Stimulated activated naive CD4-positive, alpha-beta T cell treated with Interleukin-2 at 50 U/mL for 16 hours (primary cell): Measurements from ENCODE around the gene TDRD7.

Source experiments
- DNase-seq: peaks from one replicate; lab custom pipeline; 2025; lab: John Stamatoyannopoulos, UW

Gene TDRD7, protein sequence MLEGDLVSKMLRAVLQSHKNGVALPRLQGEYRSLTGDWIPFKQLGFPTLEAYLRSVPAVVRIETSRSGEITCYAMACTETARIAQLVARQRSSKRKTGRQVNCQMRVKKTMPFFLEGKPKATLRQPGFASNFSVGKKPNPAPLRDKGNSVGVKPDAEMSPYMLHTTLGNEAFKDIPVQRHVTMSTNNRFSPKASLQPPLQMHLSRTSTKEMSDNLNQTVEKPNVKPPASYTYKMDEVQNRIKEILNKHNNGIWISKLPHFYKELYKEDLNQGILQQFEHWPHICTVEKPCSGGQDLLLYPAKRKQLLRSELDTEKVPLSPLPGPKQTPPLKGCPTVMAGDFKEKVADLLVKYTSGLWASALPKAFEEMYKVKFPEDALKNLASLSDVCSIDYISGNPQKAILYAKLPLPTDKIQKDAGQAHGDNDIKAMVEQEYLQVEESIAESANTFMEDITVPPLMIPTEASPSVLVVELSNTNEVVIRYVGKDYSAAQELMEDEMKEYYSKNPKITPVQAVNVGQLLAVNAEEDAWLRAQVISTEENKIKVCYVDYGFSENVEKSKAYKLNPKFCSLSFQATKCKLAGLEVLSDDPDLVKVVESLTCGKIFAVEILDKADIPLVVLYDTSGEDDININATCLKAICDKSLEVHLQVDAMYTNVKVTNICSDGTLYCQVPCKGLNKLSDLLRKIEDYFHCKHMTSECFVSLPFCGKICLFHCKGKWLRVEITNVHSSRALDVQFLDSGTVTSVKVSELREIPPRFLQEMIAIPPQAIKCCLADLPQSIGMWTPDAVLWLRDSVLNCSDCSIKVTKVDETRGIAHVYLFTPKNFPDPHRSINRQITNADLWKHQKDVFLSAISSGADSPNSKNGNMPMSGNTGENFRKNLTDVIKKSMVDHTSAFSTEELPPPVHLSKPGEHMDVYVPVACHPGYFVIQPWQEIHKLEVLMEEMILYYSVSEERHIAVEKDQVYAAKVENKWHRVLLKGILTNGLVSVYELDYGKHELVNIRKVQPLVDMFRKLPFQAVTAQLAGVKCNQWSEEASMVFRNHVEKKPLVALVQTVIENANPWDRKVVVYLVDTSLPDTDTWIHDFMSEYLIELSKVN

DNA sequence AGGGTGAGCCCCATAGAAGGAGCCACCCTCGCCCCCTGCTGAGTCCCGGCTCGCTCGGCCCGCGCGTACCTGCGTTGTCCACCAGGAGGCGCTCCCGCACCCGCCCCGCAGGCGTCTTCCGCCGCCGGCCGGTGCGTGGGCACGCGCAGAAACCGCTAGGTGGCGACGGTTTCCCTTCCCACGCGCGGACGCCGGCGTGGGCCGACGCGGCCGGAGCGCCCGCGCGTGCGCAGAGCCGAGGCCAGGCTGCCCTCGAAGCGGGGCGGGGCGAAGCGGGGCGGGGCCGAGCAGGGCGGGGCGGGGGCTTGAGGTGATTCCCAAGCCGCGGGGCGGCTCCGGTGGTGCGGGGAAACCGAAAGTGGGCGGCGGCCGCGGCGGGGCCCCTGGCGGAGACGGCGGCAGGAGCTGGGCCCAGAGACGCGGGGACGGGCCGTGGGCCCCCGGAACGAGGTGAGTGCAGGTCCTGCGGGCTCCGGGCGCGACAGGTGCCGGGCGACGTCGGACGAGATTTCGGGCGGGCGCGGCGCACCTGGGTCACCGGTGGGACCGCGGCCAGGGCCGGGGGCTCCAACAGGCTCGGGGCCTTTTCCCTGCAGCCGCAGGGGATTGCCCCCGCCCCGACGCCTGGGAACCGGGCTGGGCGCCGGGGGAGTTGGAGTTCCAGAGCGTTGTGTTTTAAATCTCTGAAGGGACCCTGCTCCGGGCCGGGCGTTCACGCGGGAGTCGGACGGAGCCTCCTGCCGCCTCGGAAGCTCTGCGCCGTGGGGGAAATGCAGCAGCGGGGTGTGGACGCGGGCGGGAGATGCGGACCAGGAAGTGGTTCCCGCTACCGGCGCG is at the start of gene TDRD7:
TDRD7 (plus strand) TSS at position 308 of the 837 bp plus-strand sequence. CDS start 16,370 bp downstream, outside the sequence.
- DNase-seq = peak; percentile 89

GRCh38 chr9:97362777-97363545 is 48.9 kb upstream of the TDRD7 start:
- DNase-seq = no peak

DNA sequence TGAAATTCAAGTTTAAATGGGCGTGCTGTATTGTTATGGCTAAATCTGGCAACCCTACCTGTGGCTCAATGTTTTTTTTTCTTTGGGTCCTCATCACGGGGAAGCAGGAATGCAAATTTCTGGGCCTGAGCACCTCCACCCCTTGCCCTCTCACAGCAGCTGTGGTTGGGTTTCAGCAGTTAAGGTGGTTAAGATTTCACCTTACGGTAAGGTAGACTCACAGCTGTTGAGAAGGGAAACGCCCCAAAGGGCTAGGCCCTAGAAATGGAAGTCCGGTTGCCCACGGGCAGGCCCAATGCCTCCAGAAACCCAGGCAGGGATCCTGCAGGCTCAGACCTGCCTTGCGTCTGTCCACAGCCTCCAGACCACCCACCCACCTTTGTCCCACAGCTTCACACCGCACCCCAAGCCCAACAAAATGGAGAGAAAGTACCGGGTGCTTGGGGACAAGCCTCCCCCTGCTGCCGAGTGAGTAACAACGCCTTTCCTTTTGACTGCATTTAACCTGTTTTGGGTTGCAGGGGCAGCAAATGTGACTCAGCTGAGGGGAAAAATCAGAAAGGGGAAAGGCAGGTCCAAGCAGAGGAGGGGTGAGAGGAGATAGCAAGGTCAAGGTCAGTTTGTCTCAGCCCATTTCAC is 48.1 kb upstream of the TDRD7 start:
- no peak for DNase-seq

- no peak for DNase-seq
These were observed 47.0 kb upstream of the TDRD7 start for GRCh38 chr9:97364769-97365490.

DNA sequence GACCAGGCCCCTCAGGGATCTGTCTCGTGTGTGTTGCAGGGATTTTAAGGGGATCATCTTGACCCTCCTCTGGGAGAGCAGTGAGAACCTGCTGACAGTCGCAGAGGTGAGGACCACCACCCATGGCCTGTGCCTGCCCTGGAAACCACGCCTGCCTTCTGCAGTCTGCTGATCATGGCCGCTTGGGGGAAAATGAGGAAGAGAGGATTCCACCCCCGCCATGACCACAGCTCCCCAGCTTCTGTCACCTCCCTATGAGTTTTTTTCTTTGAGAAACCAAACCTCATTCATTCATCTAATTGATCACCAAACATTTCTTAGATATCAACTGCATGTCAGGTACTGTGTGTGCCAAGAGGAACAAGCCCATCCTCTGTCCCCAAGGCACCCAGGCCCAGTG is 46.3 kb upstream of the TDRD7 start:
- DNase-seq = no peak

DNA sequence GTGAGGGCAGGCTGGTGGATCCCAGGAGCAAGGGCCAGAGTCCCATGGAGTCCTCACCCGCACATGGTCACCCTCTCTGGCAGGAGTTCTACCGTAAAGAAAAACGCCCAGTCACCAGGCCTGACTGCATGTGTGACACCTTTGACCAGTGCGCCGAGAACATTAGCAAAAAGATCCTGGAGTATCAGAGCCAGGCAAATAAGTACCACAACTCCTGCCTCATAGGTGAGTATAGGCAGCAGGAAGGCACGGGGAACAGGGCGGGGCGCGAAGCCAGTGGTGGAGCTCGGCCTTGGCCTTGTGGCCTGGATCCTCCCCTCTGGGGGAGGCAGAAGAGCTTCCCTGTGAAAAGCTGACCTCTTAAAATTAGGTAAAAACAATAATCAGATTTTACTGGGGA is 45.4 kb upstream of the TDRD7 start:
- DNase-seq = no peak

DNA sequence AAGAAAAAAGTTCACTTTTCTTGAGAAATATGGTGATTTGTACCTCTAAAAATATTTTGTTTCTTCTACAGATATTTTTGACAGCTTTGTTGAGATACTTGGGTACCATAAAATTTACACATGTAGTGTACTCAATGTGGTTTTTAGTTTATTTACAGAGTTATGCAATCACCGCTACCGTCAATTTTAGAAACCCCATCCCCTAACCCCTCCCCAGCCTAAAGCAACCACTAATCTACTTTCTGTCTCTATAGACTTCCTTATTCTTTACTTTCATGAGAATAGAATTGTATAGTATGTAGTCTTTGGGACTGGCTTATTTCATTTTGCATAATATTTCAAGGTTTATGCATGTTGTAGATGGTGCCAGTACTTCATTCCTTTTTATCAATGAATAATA is 45.0 kb upstream of the TDRD7 start:
- DNase-seq = no peak

GRCh38 chr9:97367729-97368128 is 44.2 kb upstream of the TDRD7 start:
- no peak for DNase-seq

DNA sequence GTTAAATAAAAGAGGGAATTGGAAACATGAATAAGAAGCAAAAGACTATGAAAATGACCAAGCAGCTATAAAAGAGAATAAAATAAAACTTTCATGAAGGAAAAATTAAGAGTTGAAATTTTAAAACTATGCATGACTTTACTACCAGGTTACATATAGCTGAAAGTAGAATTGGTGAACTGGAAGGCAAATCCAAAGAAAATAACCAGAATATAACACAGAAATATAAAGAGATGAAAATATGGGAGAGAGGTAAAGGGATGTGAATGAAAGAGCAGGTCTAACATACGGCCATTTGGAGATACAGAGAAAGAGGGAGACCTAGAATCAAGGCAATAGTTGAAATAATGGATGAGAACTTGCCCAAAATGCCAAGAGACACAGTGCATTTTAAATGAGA is 42.9 kb upstream of the TDRD7 start:
- no peak for DNase-seq

- DNase-seq = no peak
These were observed 39.3 kb upstream of the TDRD7 start for GRCh38 chr9:97372580-97372979.

- no peak for DNase-seq
These were observed 38.6 kb upstream of the TDRD7 start for GRCh38 chr9:97373331-97373730.

DNA sequence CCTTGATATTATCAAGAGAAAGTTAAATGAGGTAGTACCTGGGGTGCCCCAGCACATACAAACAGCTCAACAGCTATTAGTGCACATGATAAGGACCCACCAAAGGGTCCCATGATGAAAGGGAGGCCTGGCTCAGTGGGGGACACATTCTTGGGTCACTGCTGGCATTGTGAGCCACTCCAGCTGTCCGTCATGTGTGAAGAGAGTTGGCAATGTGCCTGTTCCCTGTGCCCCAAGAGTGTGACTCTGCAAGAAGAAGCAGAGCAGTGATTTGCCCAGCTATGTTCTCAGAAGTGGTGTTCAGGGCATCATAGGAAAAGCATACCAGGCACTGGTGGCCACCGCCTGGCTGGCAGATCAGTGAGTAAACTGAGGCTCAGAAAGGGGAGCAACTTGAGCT is 37.1 kb upstream of the TDRD7 start:
- DNase-seq = no peak

DNA sequence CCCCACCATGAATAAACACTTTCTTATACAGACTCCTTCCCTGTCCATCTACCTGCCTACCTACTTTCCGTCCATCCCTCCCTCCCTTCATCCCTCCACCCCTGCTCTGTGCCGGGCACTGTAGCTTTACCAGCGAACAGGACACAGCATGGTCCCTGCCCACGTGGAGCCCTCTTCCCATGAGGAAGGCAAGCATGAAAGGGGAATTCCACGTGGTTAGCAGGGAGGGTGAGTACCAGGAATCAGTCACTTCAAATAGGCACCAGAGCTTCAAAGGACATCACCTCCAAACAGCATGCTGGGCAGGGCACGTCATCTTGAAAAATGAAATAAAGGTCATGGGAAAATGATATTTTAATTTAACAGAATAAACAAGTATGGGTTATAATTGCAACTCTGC is 35.0 kb upstream of the TDRD7 start:
- no peak for DNase-seq

- DNase-seq = no peak
These were observed 29.7 kb upstream of the TDRD7 start for GRCh38 chr9:97382099-97382718.

- DNase-seq = no peak
These were observed 27.3 kb upstream of the TDRD7 start for GRCh38 chr9:97384406-97385262.

DNA sequence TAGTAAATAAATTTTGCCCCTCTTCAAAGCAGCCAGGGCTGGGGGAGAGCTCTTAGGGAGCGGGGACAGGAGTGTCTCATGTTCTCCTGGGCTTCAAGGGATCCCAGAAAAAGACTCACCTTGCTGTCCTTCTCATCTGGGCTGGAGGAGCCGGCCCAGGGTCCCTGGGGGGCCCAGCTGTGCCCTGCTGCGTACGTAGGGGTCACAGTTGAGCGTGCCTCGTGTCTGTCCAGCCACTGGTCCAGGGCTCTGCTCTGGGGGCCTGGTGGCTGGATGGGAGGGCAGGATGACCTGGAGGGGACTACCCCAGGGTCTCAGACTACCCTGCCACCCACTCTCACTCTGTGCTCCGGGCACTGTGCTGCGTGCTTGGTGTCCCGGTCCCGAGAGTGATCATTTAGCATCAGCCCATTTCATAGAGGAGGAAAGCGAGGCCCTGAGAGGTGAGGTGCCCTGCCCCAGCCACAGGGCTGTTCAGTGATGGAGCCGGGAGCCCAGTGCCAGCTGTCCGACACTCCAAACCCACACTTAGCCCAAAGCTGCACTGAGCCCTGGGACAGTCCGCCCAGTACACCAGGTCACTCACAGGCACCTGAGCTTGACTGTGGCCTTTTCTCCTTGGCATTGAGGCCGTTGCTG is 26.2 kb upstream of the TDRD7 start:
- DNase-seq = no peak

DNA sequence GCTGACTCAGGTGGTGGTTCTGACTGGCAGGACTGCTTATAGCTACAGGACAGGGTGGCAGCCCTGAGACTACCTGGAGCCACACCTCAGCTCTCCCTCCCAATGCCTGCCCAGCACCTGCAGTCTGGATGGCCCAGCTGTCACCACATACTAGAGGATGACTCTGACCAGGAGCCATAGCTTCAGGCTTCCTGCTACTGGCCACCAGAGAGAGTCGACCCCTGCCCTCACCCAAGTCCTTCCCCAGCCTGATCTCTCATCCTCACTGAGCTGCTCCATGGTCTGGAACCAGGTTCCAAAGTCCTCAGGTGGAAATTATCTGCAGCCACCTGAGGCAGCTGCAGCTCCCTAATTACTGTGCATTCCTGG is 25.6 kb upstream of the TDRD7 start:
- DNase-seq = no peak
